Measurements from ENCODE around the gene ARFGEF3. TPM values are rescaled to one million over a fixed set of nuclear protein-coding genes. Genes with fewer than 3 reads are reported as not detected.

The ARFGEF3 gene
- total and polyA plus RNA-seq, 10 of the 15 experiments (the other 5 are each of a cell fraction or from before 2014, with no cell fraction given), result under 0.01 to 0.08 (median 0.02) TPM; not detected in 1

- no peak overlapping the region for H3K4me2 ChIP-seq (ENCODE audit: control insufficient read depth, insufficient read depth)
- no peak for FAIRE-seq
- no peak for DNase-seq (ENCODE audit: low read depth, low spot score)
- intact Hi-C loops (cut with micrococcal nuclease; ENCODE audit: unreplicated experiment) (no loop called here), in situ Hi-C loops (cut with MboI) (no loop called here)
- TF ChIP-seq CREB1 (IDR thresholded peaks at IDR 0.05; ENCODE audit: low read depth) (no peak), IRF5 (IDR thresholded peaks at IDR 0.05; ENCODE audit: borderline replicate concordance) (no peak), RB1 (IDR thresholded peaks at IDR 0.05; ENCODE audit: borderline replicate concordance) (no peak), SREBF2 (IDR thresholded peaks at IDR 0.05; ENCODE audit: low read length) (no peak), ESRRA (IDR thresholded peaks at IDR 0.05; ENCODE audit: low read length) (no peak), PAX5 (IDR thresholded peaks at IDR 0.05; ENCODE audit: borderline replicate concordance, low read depth, low read length) (no peak), RELA (IDR thresholded peaks at IDR 0.05; ENCODE audit: borderline replicate concordance, partially characterized antibody) (no peak), HDGF (IDR thresholded peaks at IDR 0.05) (no peak), KDM1A (IDR thresholded peaks at IDR 0.05; ENCODE audit: borderline replicate concordance) (no peak), RFX5 (IDR thresholded peaks at IDR 0.05; ENCODE audit: low read depth, low read length) (no peak), STAT3 (IDR thresholded peaks at IDR 0.05; ENCODE audit: low read depth, low read length) (no peak), MEF2B (IDR thresholded peaks at IDR 0.05; ENCODE audit: partially characterized antibody, poor library complexity, severe bottlenecking) (no peak), RCOR1 (conservative IDR thresholded peaks at IDR 0.05; ENCODE audit: low read depth, low read length) (no peak), EGR1 (IDR thresholded peaks at IDR 0.05; ENCODE audit: borderline replicate concordance in 1 of 2, low read depth in 2 of 2, low read length in 2 of 2) (no peak), PML (IDR thresholded peaks at IDR 0.05; ENCODE audit: low read length) (no peak), FOXK2 (IDR thresholded peaks at IDR 0.05) (no peak), RBBP5 (conservative IDR thresholded peaks at IDR 0.05) (no peak), SKIL (IDR thresholded peaks at IDR 0.05; ENCODE audit: low read depth, poor library complexity, severe bottlenecking) (no peak), ZNF217 (IDR thresholded peaks at IDR 0.05) (no peak), SMARCA5 (IDR thresholded peaks at IDR 0.05) (no peak)
- no peaks in the 10 kb centered on the region for H3K36me3 ChIP-seq (ENCODE audit: control insufficient read depth in 2 of 2, insufficient read depth in 2 of 2, low read length in 1 of 2)
- no peaks in the 10 kb centered on the region for H3K4me1 ChIP-seq (ENCODE audit: control insufficient read depth, insufficient read depth, low read length)
- peaks cover 0 to 6% of the 10 kb centered on the region in 2 experiments; a peak in 2 of 4 replicates for H3K27me3 ChIP-seq (replicated peaks in 1 of 2; ENCODE audit: control insufficient read depth in 2 of 2, insufficient read depth in 2 of 2, low read length in 1 of 2)
- ChIA-PET RAD21 (ENCODE audit: unreplicated experiment) (no interaction called here), POLR2A (no interaction called here), CTCF (interaction anchor here (1.2 to 1.6 kb wide), 4 partner anchors 10 to 149 kb away, joined by 3 to 5 read pairs (median 4); no protein-coding TSS in a partner anchor), SMC1A (ENCODE audit: uncharacterized antibody, unreplicated experiment) (interaction anchor here (1.1 to 1.9 kb wide), 3 partner anchors 11 to 39 kb away, joined by 3 to 4 read pairs (median 4); no protein-coding TSS in a partner anchor)
- no peaks in the 10 kb centered on the region for H3K79me2 ChIP-seq (ENCODE audit: control insufficient read depth, insufficient read depth, low read length)
- BruUV-seq (replicated peaks), result no TSS peak
- no peak overlapping the region for H3K9ac ChIP-seq (ENCODE audit: control insufficient read depth, insufficient read depth, low read length)
- H3K9me3 ChIP-seq (replicated peaks; ENCODE audit: control insufficient read depth, insufficient read depth, low read length), result no peaks in the 10 kb centered on the region
- ATAC-seq, result no peak
- no peak overlapping the region for H3K4me3 ChIP-seq
- H3K27ac ChIP-seq (ENCODE audit: control insufficient read depth, insufficient read depth), result no peak overlapping the region
- no peaks in the 10 kb centered on the region for H4K20me1 ChIP-seq (ENCODE audit: control insufficient read depth, insufficient read depth)
- no peak overlapping the region for H2AFZ ChIP-seq (ENCODE audit: control insufficient read depth, low read depth, low read length)
- 0% methylated on average over 1 of the region's 1 CpG for WGBS (ENCODE audit: insufficient coverage, insufficient replicate concordance, low lambda C conversion rate, missing lambda C conversion rate)
Measured at GRCh38 chr6:138155443-138155842, 6.3 kb upstream of the ARFGEF3 start.

Measured in GM12878 (cell line).